Measurements from ENCODE around the gene ZCCHC10. TPM values are rescaled to one million over a fixed set of nuclear protein-coding genes. Genes with fewer than 3 reads are reported as not detected.
"Not testable (repeated sequence)": the region's sequence is repeated elsewhere in the genome, so short reads cannot be mapped to it uniquely, and the experiment has no call there.

The ZCCHC10 gene
- total and polyA plus RNA-seq, 2 of the 4 experiments (the other 2 are of a cell fraction), result 4.1 to 20.4 TPM

DNA sequence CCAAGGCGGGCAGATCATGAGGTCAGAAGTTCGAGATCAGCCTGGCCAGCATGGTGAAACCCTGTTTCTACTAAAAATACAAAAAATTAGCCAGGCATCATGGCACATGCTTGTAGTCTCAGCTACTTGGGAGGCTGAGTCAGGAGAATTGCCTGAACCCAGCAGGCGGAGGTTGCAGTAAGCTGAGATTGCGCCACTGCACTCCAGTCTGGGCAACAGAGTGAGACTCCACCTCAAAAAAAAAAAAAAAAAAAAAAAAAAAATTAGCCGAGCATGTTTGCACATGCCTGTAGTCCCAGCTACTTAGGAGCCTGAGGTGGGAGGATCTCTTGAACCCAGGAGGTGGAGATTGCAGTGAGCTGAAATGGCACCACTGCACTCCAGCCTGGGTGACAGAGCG lies 10.3 kb upstream of the ZCCHC10 start:
- H3K9me1 ChIP-seq (ENCODE audit: insufficient read depth, low read length); H3K4ac ChIP-seq (ENCODE audit: low read depth, low read length); H4K20me1 ChIP-seq (ENCODE audit: insufficient read depth, low read length); H2AFZ ChIP-seq (replicated peaks; ENCODE audit: low read length, poor library complexity); H4K8ac ChIP-seq (ENCODE audit: low read depth in 2 of 2, low read length in 2 of 2); H3K4me1 ChIP-seq (ENCODE audit: control insufficient read depth, insufficient read depth, low read length); H3K79me1 ChIP-seq (ENCODE audit: low read depth in 1 of 2, low read length in 2 of 2); H2AK5ac ChIP-seq (ENCODE audit: low read depth, low read length); H3K9me3 ChIP-seq (ENCODE audit: control insufficient read depth, insufficient read depth, low read length); POLR2A ChIA-PET (ENCODE audit: unreplicated experiment); H2BK20ac ChIP-seq (ENCODE audit: low read depth, low read length); CTCF ChIA-PET; H2BK120ac ChIP-seq (ENCODE audit: low read depth, low read length); H3K56ac ChIP-seq (ENCODE audit: extremely low read depth, insufficient read depth, low read length); H3K9ac ChIP-seq (ENCODE audit: low read depth, low read length); H3K4me2 ChIP-seq (ENCODE audit: low read depth, low read length); H4K91ac ChIP-seq (ENCODE audit: insufficient read depth, low read depth, low read length); intact Hi-C loops (cut with micrococcal nuclease); H3K4me3 ChIP-seq (ENCODE audit: insufficient read depth, low read depth, low read length); H3K36me3 ChIP-seq (ENCODE audit: control insufficient read depth, insufficient read depth, low read length); H3K14ac ChIP-seq (replicated peaks; ENCODE audit: low read depth, low read length); H4K5ac ChIP-seq (ENCODE audit: low read depth, low read length); ATAC-seq (ENCODE audit: low read depth); H3K23ac ChIP-seq (ENCODE audit: low read depth, low read length); BruUV-seq (replicated peaks); H3K27ac ChIP-seq (ENCODE audit: insufficient read depth, low read length); H2BK15ac ChIP-seq (ENCODE audit: low read depth, low read length); H2AK9ac ChIP-seq (replicated peaks; ENCODE audit: low read depth, low read length, poor library complexity); in situ Hi-C loops (cut with MboI; ENCODE audit: low sequenced_read_pairs); H2BK5ac ChIP-seq (ENCODE audit: low read depth, low read length, poor library complexity, severe bottlenecking); H3K18ac ChIP-seq (ENCODE audit: low read depth, low read length); H3K27me3 ChIP-seq (ENCODE audit: control insufficient read depth, insufficient read depth, low read length); dilution Hi-C loops (cut with HindIII; ENCODE audit: low sequenced_read_pairs, unreplicated experiment); DNase-seq: not testable (repeated sequence)
- WGBS, 2 experiments (ENCODE audit: extremely low coverage in 2 of 2, insufficient read length in 1 of 2), result no CpG with 5 or more reads among the region's 6 CpGs
